ENCODE measurements around the gene CD82.

GRCh38 chr11:44539971-44540370 lies 25.5 kb upstream of the CD82 start:
- TF ChIP-seq, protein P1, sequence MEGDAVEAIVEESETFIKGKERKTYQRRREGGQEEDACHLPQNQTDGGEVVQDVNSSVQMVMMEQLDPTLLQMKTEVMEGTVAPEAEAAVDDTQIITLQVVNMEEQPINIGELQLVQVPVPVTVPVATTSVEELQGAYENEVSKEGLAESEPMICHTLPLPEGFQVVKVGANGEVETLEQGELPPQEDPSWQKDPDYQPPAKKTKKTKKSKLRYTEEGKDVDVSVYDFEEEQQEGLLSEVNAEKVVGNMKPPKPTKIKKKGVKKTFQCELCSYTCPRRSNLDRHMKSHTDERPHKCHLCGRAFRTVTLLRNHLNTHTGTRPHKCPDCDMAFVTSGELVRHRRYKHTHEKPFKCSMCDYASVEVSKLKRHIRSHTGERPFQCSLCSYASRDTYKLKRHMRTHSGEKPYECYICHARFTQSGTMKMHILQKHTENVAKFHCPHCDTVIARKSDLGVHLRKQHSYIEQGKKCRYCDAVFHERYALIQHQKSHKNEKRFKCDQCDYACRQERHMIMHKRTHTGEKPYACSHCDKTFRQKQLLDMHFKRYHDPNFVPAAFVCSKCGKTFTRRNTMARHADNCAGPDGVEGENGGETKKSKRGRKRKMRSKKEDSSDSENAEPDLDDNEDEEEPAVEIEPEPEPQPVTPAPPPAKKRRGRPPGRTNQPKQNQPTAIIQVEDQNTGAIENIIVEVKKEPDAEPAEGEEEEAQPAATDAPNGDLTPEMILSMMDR (IDR thresholded peaks at IDR 0.05; ENCODE audit: low read depth, low read length, poor library complexity, severe bottlenecking), result no peak
- TF ChIP-seq EZH2phosphoT487 (IDR thresholded peaks at IDR 0.05; ENCODE audit: borderline replicate concordance, low read length), result no peak

All from DOHH2 (cell line).